Forelimb muscle (tissue), 1 donor: ENCODE results near the gene NAT8L. TPM values are rescaled to one million over a fixed set of nuclear protein-coding genes. Genes with fewer than 3 reads are reported as not detected.

Source experiments
- DNase-seq: peaks from one replicate; pipeline ENCODE4 v3.0.0-alpha.2; 2013; ENCODE audit warnings: low read depth
- polyA plus RNA-seq: library from polyadenylated mRNA; unstranded; fragments of 120-200 nt; gene quantifications from one replicate; pipeline ENCODE4 v1.2.1, GENCODE V29; 2013; ENCODE audit not compliant: insufficient read length

Gene NAT8L
- polyA plus RNA-seq, 1 donor: 4.3 TPM

GRCh38 chr4:2045518-2045951 lies 13.6 kb upstream of the NAT8L start:
- DNase-seq: no peak

GRCh38 chr4:2046031-2046961 lies 12.8 kb upstream of the NAT8L start:
- DNase-seq: no peak

DNA sequence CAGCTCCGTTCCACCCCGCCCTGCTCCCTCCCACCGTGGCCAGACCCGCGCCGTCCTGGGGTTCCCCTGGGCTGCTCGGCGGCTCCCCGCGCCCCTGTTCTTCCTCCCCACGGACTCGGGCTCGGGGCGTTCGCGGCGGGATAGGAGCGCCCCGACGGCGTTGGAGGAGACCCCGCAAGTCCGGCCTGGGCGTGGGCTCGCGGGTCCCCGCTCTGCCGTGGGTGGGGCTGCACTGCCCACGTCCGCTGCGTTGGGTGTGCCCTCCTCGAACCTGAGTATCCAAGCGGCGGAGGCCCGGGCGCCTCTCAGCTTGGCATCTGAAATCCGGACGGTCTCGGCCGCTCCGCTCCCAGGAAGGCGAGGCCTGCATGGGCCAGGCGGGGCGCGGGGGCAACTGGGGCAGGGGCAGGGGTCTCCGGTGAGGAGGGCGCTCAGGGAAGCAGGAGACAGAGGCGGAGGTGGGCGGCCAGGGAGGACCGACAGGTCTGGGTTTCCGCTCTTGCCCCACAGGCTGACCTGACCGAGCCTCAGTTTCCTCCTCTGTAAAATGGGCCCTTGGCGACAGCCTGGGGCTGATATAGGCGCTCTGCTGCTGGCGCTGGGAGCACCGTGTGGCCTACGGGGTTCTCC lies 12.0 kb upstream of the NAT8L start:
- no peak for DNase-seq

GRCh38 chr4:2047781-2048581 lies 11.1 kb upstream of the NAT8L start:
- DNase-seq: no peak

- no peak for DNase-seq
These were observed 10.3 kb upstream of the NAT8L start for GRCh38 chr4:2048831-2049230.

DNA sequence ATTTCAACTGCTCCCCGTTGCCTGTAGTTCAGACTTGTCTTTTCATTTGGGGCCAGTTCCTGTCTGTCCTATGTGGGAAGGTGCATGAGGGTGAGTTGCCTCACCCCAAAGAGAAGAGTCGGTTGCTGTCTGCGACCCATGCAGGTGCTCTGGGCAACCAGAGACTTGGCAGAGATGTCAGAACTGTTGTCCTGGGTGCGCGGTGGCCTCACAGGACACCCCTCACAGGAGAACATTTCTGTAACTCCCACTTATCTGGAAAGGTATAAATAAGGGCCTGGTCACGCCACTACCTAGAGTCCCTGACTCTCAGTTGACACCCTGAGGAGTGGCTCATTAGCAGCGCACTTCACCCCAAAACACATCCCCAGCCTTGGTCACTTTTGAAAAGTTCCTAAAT lies 9.7 kb upstream of the NAT8L start:
- DNase-seq: no peak

GRCh38 chr4:2049811-2050210 lies 9.3 kb upstream of the NAT8L start:
- DNase-seq: no peak

DNA sequence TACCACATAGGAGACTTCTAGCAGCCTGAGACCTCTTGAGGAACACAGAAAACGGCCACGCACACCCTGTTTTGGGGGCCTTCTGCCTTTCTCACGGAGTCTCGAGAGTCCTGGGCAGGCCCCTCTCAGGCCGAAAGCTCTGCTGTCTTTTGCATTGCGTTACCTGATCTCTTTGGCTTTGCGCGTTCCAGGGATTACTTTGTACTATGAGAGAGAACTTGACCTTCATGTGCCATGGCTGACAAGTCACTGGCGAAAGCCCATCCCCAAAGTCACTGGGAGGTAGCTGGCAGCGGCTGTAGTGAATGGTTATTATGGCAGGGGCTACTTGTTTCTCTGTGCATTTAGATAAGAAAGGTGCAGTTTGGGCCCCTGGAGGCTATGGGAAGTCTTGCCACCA lies 8.0 kb upstream of the NAT8L start:
- no peak for DNase-seq

DNA sequence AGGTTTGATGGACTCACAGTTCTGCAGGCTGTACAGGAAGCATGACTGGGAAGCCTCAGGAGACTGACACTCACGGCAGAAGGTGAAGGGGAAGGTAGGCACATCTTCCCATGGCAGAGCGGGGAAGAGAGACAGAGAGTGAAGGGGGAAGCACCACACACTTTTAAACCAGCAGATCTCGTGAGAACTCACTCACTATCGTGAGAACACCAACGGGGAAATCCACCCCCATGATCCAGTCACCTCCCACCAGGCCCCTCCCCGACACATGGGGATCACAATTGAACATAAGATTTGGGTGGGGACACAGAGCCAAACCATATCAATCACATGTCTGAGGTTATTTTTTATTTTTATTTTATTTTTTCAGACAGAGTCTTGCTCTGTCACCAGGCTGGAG lies 4.9 kb upstream of the NAT8L start:
- no peak for DNase-seq

GRCh38 chr4:2057382-2058065 lies 1.6 kb upstream of the NAT8L start:
- DNase-seq: no peak

GRCh38 chr4:2058264-2059045 lies 672 bp upstream of the NAT8L start:
- no peak for DNase-seq

DNA sequence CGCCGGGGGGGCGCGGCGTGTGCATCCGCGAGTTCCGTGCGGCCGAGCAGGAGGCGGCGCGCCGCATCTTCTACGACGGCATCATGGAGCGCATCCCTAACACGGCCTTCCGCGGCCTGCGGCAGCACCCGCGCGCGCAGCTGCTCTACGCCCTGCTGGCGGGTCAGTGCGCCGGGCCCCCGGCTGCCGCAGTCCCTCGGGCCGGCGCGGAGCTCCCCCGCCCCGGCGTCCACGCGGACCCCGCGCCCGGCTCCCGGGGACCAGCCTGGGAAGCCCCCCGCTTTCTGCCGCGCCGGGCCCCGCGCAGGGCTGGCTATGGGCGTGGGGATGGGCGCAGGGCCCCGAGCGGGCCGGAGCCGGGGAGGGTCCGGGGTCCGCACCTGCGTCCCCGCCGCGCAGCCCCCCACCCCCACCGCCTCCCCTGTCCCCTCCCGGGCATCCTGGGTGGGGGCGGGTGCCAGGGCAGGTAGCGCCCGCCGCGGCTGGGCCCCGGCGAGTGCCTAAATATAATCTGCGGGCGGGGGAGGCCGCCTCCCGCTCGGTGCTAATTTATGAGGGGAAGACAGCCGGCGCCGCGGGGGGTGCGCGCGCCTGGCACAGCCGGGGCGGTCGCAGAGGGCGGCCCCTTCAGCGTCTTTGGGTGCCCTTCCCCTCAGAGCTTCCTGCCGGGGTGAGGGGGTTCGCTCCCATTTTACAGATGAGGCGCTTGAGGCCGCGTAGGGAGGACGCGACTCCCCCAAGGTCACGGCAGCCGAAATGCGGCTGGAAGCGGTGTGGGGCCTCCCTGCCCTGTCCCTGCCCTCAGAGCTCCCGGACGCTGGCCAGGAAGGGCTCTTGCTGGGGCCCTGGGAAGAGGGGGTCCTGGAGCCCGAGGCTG lies 837 bp downstream of the NAT8L start:
- DNase-seq: no peak

GRCh38 chr4:2060611-2061185 lies 1.6 kb downstream of the NAT8L start:
- no peak for DNase-seq

GRCh38 chr4:2061186-2062131 lies 2.3 kb downstream of the NAT8L start:
- no peak for DNase-seq

GRCh38 chr4:2062168-2062807 lies 3.2 kb downstream of the NAT8L start:
- no peak for DNase-seq

GRCh38 chr4:2062808-2063524 lies 3.8 kb downstream of the NAT8L start:
- no peak for DNase-seq
